CD4-positive, alpha-beta T cell treated with Interleukin-17A for 4 hours (primary cell): ENCODE results near the gene COX19.
A peak's percentile ranks its signal among the peaks of the same experiment; 100 is the strongest.
"Not testable (repeated sequence)": the region's sequence is repeated elsewhere in the genome, so short reads cannot be mapped to it uniquely, and the experiment has no call there.

Source experiments
- DNase-seq: peaks from one replicate; pipeline ENCODE4 v3.0.0-alpha.2; 2020; ENCODE audit warnings: mixed read lengths

Gene COX19

DNA sequence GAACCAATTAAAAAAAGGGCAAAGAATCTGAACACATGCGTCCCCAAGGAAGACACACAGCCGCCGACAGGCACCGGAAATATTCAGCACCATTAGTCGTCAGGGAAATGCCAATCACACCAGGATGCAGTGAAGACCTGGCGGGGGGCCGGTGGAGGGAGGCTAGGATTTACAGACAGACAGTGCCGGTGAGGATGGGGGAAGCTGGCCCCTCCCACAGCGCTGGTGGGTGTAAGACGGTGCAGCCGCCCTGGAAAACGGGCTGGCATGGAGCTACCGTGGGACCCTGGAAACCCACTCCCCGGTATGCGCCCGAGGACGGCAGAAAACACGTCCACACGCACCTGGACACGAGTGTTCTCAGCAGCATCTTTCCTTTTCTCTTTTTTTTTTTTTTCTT is 16.1 kb downstream of the COX19 start:
- DNase-seq: no peak

- DNase-seq: no peak
Measured at GRCh38 chr7:958221-959200, 16.8 kb downstream of the COX19 start.

GRCh38 chr7:957418-958220 is 17.7 kb downstream of the COX19 start:
- DNase-seq: no peak

GRCh38 chr7:956031-956430 is 19.3 kb downstream of the COX19 start:
- DNase-seq: no peak

DNA sequence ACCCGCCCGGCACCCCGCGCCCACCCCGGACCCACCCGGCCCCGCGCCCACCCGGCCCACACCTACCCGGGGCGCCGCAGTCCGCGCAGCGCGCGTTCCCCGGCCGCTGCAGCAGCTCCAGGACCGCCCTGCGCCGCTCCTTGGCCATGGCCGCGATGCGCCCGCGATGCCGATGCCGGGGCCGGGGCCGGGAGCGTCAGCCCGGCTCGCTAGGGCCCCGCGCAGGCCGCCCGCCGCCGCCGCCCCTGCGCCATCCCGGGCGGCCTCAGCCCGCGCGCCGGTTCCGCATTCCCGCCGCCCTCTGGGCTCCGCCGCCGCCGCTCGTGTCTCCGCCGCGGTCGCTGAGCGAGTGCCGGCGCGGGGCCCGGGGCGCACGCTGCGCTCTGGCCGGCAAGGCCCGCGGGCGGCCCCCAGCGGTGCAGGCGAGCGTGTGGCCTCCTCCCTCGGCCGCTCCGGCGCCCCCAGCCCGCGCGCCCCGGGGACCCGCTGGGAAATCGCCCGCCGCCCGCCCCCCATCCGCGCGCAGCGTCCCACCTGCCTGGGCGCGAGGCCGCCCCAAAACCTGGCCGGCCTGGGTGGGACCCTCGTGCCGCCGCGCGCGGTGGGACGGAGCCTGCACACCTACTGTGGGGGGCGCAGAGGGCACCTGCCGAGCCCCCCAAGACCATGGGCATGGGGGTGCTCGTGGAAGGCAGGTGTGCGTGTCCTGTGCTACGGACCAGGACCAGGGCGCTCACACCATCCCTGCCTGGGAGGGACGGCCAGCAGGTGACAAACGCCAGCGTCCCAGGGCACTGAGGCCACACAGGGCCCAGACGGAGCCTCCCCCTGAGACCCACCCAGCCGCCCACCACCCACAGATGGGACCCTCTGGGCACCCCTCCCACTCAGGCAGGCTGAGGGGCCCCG is 20.8 kb downstream of the COX19 start, which contains the start of gene ADAP1:
Gene ADAP1 (minus strand): TSS at position 351 of the 909 bp plus-strand sequence. CDS start 203 bp downstream, at position 148.
- DNase-seq: peak; percentile 76

- peak; percentile 29 for DNase-seq
Measured at GRCh38 chr7:953547-954327, 21.6 kb downstream of the COX19 start.

DNA sequence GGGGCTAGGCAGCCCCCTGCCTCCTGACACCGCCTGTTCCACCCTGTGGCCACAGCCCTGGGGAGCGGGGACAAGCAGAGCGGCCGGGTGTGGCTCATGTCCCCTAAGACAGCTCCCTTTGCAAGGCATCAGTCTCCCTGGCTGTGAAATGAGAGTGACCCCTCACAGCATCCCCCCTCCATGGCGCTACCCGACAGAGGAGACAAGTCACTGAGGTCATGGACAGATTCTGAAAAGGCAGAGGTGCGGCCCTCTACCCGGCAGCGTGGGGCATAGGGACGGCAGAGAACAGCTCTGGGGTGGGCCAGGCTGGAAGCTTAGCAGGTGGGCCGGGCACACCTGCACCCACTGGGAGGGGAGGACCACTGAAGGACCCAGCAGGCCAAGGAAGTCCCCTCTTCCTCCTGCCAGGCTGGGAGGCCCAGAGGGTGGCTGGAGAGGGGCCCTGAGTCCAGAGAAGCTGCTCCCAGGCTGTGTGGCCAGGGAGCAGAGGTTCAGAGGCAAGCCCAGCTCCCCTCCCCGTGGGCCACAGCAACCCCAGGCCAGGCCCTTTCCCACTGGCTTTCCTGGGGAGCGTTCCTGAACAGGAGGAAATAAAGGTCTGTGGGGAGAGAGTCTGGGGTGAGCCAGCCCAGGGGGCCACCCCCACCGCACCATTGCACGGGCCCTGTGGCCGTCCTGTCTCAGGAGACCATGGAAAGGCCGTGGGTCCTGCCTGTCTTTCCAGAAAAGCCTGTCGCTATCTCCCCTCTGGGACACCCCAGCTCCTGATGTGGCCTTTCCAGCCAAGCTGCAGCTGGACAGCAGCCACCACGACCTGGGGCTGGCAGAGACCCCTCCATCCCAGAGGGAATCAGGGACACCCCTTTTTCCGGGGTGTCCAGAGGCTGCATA is 22.6 kb downstream of the COX19 start:
- no peak for DNase-seq

GRCh38 chr7:951881-952547 is 23.3 kb downstream of the COX19 start:
- DNase-seq: no peak

DNA sequence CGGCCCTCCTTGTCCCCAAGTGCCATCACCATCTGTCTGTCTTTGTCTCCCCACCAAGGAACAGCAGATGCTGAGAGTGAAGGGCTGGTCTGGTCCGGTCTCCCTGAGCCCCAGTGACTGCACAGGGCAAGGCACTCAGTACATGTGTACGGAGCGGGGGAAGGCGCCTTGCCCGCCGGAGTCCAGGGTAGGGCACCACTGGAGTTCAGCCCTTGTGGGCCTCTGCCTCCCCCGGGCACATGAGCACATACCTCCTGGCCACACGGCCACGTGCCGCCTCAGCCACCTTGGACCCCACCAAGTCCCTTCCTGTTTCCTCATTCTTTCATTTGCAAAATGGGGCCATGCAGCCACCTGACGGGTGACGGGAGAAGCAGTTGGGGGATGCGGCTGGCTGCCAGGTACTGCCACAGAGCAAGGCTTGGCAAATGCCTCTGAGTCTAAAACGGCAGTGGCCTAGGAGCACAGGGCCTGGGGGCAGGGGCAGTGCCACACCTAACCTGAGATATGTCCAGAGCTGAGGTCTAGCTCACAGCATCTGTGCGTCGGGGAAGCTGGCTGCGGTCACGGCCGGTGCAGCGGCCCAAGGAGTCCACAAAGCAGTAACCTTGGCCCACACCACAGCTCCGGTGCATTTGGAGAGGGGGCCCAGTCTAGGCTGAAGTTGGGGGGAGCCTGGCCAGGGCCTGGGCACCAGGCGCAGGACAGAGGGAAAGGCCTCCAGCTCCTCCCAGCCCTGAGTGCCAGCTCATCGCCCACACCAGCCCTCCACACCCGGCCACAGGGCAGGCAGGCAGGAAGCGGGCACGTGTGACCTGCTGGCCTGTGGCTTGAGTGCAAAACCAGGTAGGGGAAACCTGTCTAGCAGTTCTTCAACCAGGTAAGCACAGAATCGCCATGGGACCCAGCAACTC is 26.1 kb downstream of the COX19 start:
- DNase-seq: no peak

DNA sequence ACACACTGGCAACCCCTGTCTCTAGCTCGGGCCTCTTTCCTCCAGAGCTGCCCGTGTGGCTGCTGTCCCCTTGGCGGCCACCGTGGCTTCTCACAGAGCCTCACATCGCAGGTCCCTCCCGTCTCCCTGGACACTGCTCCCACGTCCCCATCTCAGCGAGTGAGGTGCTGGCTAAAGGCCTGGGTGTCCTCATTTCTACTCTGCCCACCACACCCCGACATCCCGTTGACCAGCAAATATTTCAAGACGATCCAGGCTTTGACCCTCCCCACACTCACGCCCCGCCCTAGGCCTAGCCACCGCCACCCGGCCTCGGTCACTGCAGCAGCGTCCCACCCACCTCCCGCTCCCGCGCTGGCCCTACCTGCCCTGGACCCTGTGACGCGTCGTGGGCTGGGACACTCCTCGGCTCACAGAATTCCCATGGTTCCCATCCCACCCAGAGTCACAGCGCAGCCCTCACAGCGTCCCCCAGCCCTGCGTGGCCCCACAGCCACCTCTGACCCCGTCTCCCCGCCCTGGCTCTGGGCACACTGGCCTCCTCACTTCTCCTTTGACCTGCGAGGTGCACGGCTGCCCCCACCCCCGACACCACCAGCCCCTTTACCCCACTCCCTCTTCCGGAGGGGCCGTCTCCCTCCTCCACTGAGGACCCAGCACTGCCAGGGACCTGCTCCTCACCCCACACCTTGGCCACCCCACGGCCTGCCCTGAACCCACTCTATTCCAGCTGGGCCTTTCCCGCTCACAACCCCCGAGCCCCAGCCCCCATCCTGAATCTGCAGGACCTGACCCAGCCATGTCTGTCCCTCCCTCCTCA is 27.7 kb downstream of the COX19 start:
- DNase-seq: no peak

DNA sequence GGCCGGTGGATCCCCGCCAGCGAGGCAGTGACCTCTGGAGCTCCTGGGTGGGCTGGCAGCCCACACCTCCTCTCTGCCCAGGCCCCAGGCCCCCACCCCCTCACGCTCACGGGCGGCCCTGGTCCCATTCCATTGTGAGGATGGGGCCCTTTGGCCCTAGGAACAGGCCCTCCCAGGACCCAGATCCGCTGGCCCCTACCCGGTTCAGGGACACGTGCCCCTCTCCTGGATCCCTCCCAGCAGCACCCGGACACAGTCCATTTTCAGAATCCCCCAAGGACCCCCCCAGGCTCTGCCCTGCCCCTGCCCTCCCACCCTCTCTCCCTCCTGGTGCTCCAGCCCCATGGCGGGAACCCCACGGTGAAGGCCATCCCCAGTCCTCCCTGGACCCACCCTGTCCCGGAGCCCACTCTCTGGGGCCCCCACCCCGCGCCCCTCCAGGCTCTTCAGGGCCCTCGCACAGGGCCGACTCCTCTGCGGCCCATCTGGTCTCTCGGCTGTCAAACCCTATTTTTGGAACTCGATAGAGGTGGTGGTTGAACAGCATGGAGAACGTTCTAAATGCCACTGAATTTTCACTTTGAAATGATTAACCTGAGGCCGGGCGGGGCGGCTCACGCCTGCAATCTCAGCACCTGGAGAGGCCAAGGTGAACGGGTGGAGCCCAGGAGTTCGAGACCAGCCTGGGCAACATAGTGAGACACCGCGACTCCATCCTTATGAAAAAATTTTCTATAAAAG is 28.9 kb downstream of the COX19 start:
- no peak for DNase-seq

- DNase-seq: no peak
Measured at GRCh38 chr7:945556-946255, 29.6 kb downstream of the COX19 start.

DNA sequence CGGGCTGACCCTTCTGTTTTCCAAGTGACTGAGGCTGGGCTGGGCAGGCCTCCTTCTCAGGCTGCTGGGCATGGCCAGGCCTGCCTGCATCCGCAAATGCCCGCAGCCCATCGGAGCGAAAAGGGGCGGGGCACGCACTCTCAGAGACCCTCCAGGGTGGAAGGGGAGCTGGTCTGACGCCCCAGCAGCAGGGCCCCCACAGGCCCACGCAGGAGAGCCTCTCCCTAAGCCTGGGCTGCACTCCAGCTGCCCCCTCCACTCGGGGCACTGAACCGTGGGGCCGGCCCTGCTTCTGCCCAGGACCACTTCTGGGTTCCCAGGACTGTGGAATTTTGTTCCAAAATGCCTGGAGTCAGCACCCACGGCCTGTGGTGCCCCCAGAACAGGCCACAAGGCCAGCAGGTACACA is 30.2 kb downstream of the COX19 start:
- DNase-seq: no peak

DNA sequence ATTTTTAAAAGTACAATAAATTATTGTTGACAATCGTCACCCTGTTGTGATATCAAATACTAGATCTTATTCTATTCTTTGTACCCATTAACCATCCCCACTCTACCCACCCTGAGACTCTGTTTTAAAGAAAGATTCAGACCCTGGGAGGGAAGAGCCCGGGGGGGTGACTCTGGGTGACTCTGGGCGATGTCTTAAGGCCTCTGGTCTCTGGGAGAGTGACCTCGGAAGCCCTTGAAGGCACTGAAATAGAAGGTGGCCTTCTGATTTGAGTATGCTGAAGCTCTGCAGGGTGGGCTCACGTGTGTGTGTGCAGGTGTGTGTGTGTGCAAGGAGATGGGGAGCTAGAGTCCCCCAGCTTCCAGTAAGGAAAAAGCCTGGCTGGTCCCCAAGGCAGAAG is 30.6 kb downstream of the COX19 start:
- no peak for DNase-seq

DNA sequence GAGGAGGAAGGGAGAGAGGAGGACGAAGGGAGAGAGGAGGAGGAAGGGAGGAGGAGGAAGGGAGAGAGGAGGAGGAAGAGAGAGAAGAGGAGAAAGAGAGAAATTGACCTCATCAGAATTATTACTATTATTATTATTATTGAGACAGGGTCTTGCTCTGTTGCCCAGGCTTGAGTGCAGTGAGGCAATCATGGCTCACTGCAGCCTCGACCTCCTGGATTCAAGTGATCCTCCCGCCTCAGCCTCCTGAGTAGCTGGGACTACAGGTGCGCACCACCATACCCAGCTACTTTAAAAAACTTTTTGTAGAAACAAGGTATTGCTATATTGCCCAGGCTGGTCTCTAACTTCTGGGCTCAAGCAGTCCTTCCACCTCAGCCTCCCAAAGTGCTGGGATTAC is 31.6 kb downstream of the COX19 start:
- DNase-seq: not testable (repeated sequence)

DNA sequence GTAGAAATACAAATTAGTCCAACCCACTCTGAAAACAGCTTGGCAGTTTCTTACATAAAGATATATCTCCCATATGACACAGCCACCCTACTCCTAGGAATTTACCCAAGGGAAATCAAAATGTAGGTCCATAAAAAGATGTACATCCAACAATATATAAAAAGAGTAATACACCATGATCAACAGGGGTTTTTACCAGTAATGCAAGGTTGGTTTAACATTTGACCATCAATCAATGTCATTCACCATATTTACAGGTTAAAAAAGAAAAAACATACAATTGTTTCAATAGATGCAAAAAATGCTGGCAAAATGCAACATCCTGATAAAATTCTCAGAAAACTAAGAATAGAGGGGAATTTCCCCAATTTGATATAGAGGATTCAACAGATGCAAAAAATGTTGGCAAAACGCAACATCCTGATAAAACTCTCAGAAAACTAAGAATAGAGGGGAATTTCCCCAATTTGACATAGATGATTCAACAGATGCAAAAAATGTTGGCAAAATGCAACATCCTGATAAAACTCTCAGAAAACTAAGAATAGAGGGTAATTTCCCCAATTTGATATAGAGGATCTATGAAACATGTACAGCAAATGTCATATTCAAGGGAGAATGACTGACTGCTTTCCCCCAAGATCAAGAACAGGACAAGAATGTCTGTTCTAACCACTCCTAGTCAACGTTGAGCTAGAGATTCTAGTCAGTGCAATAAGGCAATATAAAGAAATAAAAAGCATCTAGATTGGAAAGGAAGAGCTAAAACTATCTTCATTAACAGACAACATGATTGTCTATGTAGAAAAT is 34.5 kb downstream of the COX19 start:
- no peak for DNase-seq
